ENCODE measurements around the gene GINS2. TPM values are rescaled to one million over a fixed set of nuclear protein-coding genes. Genes with fewer than 3 reads are reported as not detected.

The GINS2 gene
- total RNA-seq, 2 experiments from 2014 or later, result 74.3 to 142 TPM

Small RNA genes within 50 kb of the gene (small RNA-seq; reads per million reads assigned to genes)
- not detected for gene RN7SL381P

Other genes starting within 250 kb of the GINS2 start
- 30.9 and 32.4 TPM in 2 replicates for gene GSE1, start 75.6 kb downstream of the GINS2 start, total RNA-seq (2014; rRNA removed; shearing (Covaris generic))
- gene GSE1, start 75.6 kb downstream of the GINS2 start, total RNA-seq (2022), result 56.2 and 66.6 TPM in 2 replicates
- 6.8 and 12.1 TPM in 2 replicates for gene C16orf74, start 62.1 kb upstream of the GINS2 start, total RNA-seq (2014; rRNA removed; shearing (Covaris generic))
- 7.5 and 9.7 TPM in 2 replicates for gene C16orf74, start 62.1 kb upstream of the GINS2 start, total RNA-seq (2022)
- gene EMC8, start 110.6 kb upstream of the GINS2 start, total RNA-seq (2014; rRNA removed; shearing (Covaris generic)), result 37.6 and 54.0 TPM in 2 replicates
- 47.5 and 54.4 TPM in 2 replicates for gene EMC8, start 110.6 kb upstream of the GINS2 start, total RNA-seq (2022)
- 569 and 633 TPM in 2 replicates for gene COX4I1, start 110.7 kb upstream of the GINS2 start, total RNA-seq (2014; rRNA removed; shearing (Covaris generic))
- gene COX4I1, start 110.7 kb upstream of the GINS2 start, total RNA-seq (2022), result 542 and 581 TPM in 2 replicates
- 181 and 188 TPM in 2 replicates for gene IRF8, start 210.2 kb upstream of the GINS2 start, total RNA-seq (2014; rRNA removed; shearing (Covaris generic))
- 210 and 224 TPM in 2 replicates for gene IRF8, start 210.2 kb upstream of the GINS2 start, total RNA-seq (2022)

Data from OCI-LY7 (cell line).